Measurements from ENCODE around the gene KCTD7.
"Not testable (repeated sequence)": the region's sequence is repeated elsewhere in the genome, so short reads cannot be mapped to it uniquely, and the experiment has no call there.

KCTD7 gene

GRCh38 chr7:66628361-66629221 lies at the start of gene KCTD7:
KCTD7 (plus strand) TSS chr7:66628881; CDS start chr7:66629065, 184 bp downstream.
- DNase-seq, result peak; percentile 96

GRCh38 chr7:66580380-66580779 lies 48.3 kb upstream of the KCTD7 start:
- DNase-seq, result not testable (repeated sequence)

- DNase-seq, result not testable (repeated sequence)
Measured at GRCh38 chr7:66582816-66583489, 45.7 kb upstream of the KCTD7 start.

- no peak for DNase-seq
Measured at GRCh38 chr7:66583490-66584110, 45.1 kb upstream of the KCTD7 start.

- DNase-seq, result no peak
Measured at GRCh38 chr7:66586181-66586580, 42.5 kb upstream of the KCTD7 start.

GRCh38 chr7:66588226-66588625 lies 40.5 kb upstream of the KCTD7 start:
- DNase-seq, result not testable (repeated sequence)

GRCh38 chr7:66588856-66589570 lies 39.7 kb upstream of the KCTD7 start:
- DNase-seq, result not testable (repeated sequence)

GRCh38 chr7:66590302-66591057 lies 38.2 kb upstream of the KCTD7 start:
- not testable (repeated sequence) for DNase-seq

- not testable (repeated sequence) for DNase-seq
Measured at GRCh38 chr7:66591058-66591798, 37.5 kb upstream of the KCTD7 start.

GRCh38 chr7:66591799-66592596 lies 36.7 kb upstream of the KCTD7 start:
- peak; percentile 67 for DNase-seq

GRCh38 chr7:66592597-66593146 lies 36.0 kb upstream of the KCTD7 start:
- DNase-seq, result not testable (repeated sequence)

- DNase-seq, result not testable (repeated sequence)
Measured at GRCh38 chr7:66594082-66594481, 34.6 kb upstream of the KCTD7 start.

- DNase-seq, result no peak
Measured at GRCh38 chr7:66597461-66597860, 31.2 kb upstream of the KCTD7 start.

GRCh38 chr7:66602159-66602558 lies 26.5 kb upstream of the KCTD7 start:
- DNase-seq, result no peak

GRCh38 chr7:66604198-66604597 lies 24.5 kb upstream of the KCTD7 start:
- no peak for DNase-seq

- not testable (repeated sequence) for DNase-seq
Measured at GRCh38 chr7:66606540-66607291, 22.0 kb upstream of the KCTD7 start.

- DNase-seq, result no peak
Measured at GRCh38 chr7:66609176-66609575, 19.5 kb upstream of the KCTD7 start.

- DNase-seq, result not testable (repeated sequence)
Measured at GRCh38 chr7:66614596-66614995, 14.1 kb upstream of the KCTD7 start.

GRCh38 chr7:66615699-66616098 lies 13.0 kb upstream of the KCTD7 start:
- no peak for DNase-seq

All from DMS 273 treated with DMSO at 0.1 percent for 48 hours (cell line).